HEK293T (cell line): ENCODE data around the gene TBP.
A peak's percentile ranks its signal among the peaks of the same experiment; 100 is the strongest.
"Not testable (repeated sequence)": the region's sequence is repeated elsewhere in the genome, so short reads cannot be mapped to it uniquely, and the experiment has no call there.

ENCODE experiments used
- CTCF ChIA-PET: fragments of 350-600 bp; formaldehyde crosslinking; extraction: SDS; loops from one replicate; lab custom pipeline; 2021; ENCODE audit warnings: antibody characterized with exemption, inconsistent platforms; lab: Yijun Ruan, JAX
- POLR2A ChIA-PET: fragments of 350-600 bp; formaldehyde crosslinking; extraction: SDS; loops from one replicate; lab custom pipeline; 2020; ENCODE audit warnings: antibody characterized with exemption, inconsistent platforms; lab: Yijun Ruan, JAX
- DNase-seq: peaks from one replicate; pipeline ENCODE4 v3.0.0; 2012; ENCODE audit warnings: mixed read lengths; ENCODE audit errors: extremely low spot score
- ARNT ChIP-seq: fragments of 450-650 bp; IDR thresholded peaks from 2 replicates; pipeline ENCODE4 v1.6.1; 2017; ENCODE audit warnings: mild to moderate bottlenecking
- BHLHE40 ChIP-seq: fragments of 450-650 bp; IDR thresholded peaks from 2 replicates; pipeline ENCODE4 v1.6.1; 2016; ENCODE audit warnings: mild to moderate bottlenecking, moderate library complexity, borderline replicate concordance
- CTBP1 ChIP-seq: fragments of 450-650 bp; IDR thresholded peaks from 2 replicates; pipeline ENCODE4 v1.6.1; 2016; ENCODE audit warnings: borderline replicate concordance
- ELF4 ChIP-seq: fragments of 450-650 bp; IDR thresholded peaks from 2 replicates; pipeline ENCODE4 v1.6.1; 2017; ENCODE audit warnings: antibody characterized with exemption
- FOXA1 ChIP-seq: fragments of 450-650 bp; IDR thresholded peaks from 2 replicates; pipeline ENCODE4 v1.6.1; 2016; ENCODE audit warnings: mild to moderate bottlenecking
- FOXK2 ChIP-seq: fragments of 450-650 bp; IDR thresholded peaks from 2 replicates; pipeline ENCODE4 v1.6.1; 2016; ENCODE audit warnings: mild to moderate bottlenecking
- FOXM1 ChIP-seq: fragments of 450-650 bp; IDR thresholded peaks from 2 replicates; pipeline ENCODE4 v1.6.1; 2017; ENCODE audit warnings: mild to moderate bottlenecking, borderline replicate concordance
- HDGF ChIP-seq: fragments of 450-650 bp; IDR thresholded peaks from 2 replicates; pipeline ENCODE4 v1.6.1; 2017; ENCODE audit warnings: antibody characterized with exemption, borderline replicate concordance
- L3MBTL2 ChIP-seq: fragments of 450-650 bp; conservative IDR thresholded peaks from 2 replicates; pipeline ENCODE4 v1.6.1; 2016; ENCODE audit warnings: mild to moderate bottlenecking
- LEF1 ChIP-seq: fragments of 450-650 bp; IDR thresholded peaks from 2 replicates; pipeline ENCODE4 v1.6.1; 2017; ENCODE audit warnings: mild to moderate bottlenecking, borderline replicate concordance
- NFRKB ChIP-seq: fragments of 450-650 bp; IDR thresholded peaks from 2 replicates; pipeline ENCODE4 v1.6.1; 2016; ENCODE audit warnings: mild to moderate bottlenecking, moderate library complexity
- PKNOX1 ChIP-seq: fragments of 450-650 bp; IDR thresholded peaks from 2 replicates; pipeline ENCODE4 v1.6.1; 2016
- SP1 ChIP-seq: fragments of 450-650 bp; IDR thresholded peaks from 2 replicates; pipeline ENCODE4 v1.6.1; 2017
- SUZ12 ChIP-seq: fragments of 450-650 bp; IDR thresholded peaks from 2 replicates; pipeline ENCODE4 v1.6.1; 2016; ENCODE audit warnings: mild to moderate bottlenecking
- TARDBP ChIP-seq: fragments of 450-650 bp; IDR thresholded peaks from 2 replicates; pipeline ENCODE4 v1.6.1; 2016
- ZNF384 ChIP-seq: fragments of 450-650 bp; IDR thresholded peaks from 2 replicates; pipeline ENCODE4 v1.6.1; 2016

Gene TBP

GRCh38 chr6:170523256-170524171, 30.7 kb upstream of the TBP start:
- DNase-seq: no peak

GRCh38 chr6:170524172-170524502, 30.0 kb upstream of the TBP start:
- TF ChIP-seq PKNOX1 (no peak), TARDBP (no peak), BHLHE40 (no peak), L3MBTL2 (no peak), SP1 (no peak), LEF1 (no peak), HDGF (no peak), ELF4 (no peak), ZNF384 (no peak), CTBP1 (no peak), SUZ12 (no peak), NFRKB (no peak), FOXK2 (no peak), FOXA1 (no peak), ARNT (no peak), FOXM1 (no peak)
- no peak for DNase-seq
- ChIA-PET CTCF (no interaction called here), POLR2A (no interaction called here)

More at GRCh38 chr6:170523256-170524171, 30.7 kb upstream of the TBP start:
- TF ChIP-seq L3MBTL2 (no peak), ARNT (no peak), PKNOX1 (no peak), HDGF (no peak), FOXK2 (no peak), BHLHE40 (no peak), CTBP1 (no peak), FOXM1 (no peak), ELF4 (no peak), ZNF384 (no peak), SUZ12 (no peak), LEF1 (no peak)
- POLR2A ChIA-PET: no interaction called here
- CTCF ChIA-PET: interaction anchor here (0.6 to 1.4 kb wide), 2 partner anchors 27 to 692 kb away, joined by 3 to 4 read pairs; no protein-coding TSS in a partner anchor

GRCh38 chr6:170525795-170526194, 28.4 kb upstream of the TBP start:
- peak; percentile 82 for TF ChIP-seq PKNOX1
- no peak for TF ChIP-seq L3MBTL2
- TF ChIP-seq TARDBP: no peak
- ChIA-PET POLR2A (no interaction called here), CTCF (no interaction called here)
- no peak for DNase-seq

- POLR2A ChIA-PET, DNase-seq, CTCF ChIA-PET: not testable (repeated sequence)
These were observed 26.2 kb upstream of the TBP start for GRCh38 chr6:170527995-170528394.

GRCh38 chr6:170529839-170530469, 24.2 kb upstream of the TBP start:
- peak; percentile 82 for DNase-seq
- ChIA-PET CTCF (interaction anchor here (0.7 to 1.7 kb wide), 8 partner anchors 12 to 1574 kb away, joined by 3 to 8 read pairs (median 3); no protein-coding TSS in a partner anchor), POLR2A (interaction anchor here (1.2 kb wide), 1 partner anchor 740 kb away, joined by 3 read pairs; no protein-coding TSS in a partner anchor)
- TF ChIP-seq NFRKB (no peak), L3MBTL2 (no peak), ELF4 (no peak), HDGF (no peak), SP1 (no peak)

GRCh38 chr6:170532867-170533488, 21.2 kb upstream of the TBP start:
- DNase-seq: no peak
- ChIA-PET POLR2A (no interaction called here), CTCF (interaction anchor here (0.6 to 1.7 kb wide), 3 partner anchors 93 to 743 kb away, joined by 3 to 6 read pairs (median 3); no protein-coding TSS in a partner anchor)
- TF ChIP-seq CTBP1 (no peak), FOXA1 (no peak), HDGF (no peak), PKNOX1 (no peak), ELF4 (no peak), ZNF384 (no peak), SUZ12 (no peak), BHLHE40 (no peak), SP1 (no peak), LEF1 (no peak), FOXK2 (no peak), ARNT (no peak), TARDBP (no peak), NFRKB (no peak), FOXM1 (no peak), L3MBTL2 (no peak)
